Neural cell (in vitro differentiated cells): ENCODE data around the gene LUZP1. TPM values are rescaled to one million over a fixed set of nuclear protein-coding genes. Genes with fewer than 3 reads are reported as not detected.

Experiments used
- H2AFZ ChIP-seq: fragments of 200-600, 300-800 bp; sonication (generic), shearing (Covaris generic); 2 replicates; pipeline ENCODE4 v1.6.0; 2014; ENCODE audit warnings: low read depth, mild to moderate bottlenecking, antibody characterized with exemption, low read length, moderate library complexity
- H3F3A ChIP-seq: fragments of 200-600 bp; shearing (Covaris generic); 2 replicates; pipeline ENCODE4 v1.6.1; 2016; ENCODE audit warnings: mild to moderate bottlenecking, moderate library complexity, mixed read lengths, antibody characterized with exemption, low read length; ENCODE audit not compliant: insufficient read depth, poor library complexity, severe bottlenecking
- H3K27ac ChIP-seq: fragments of 200-600, 300-800 bp; sonication (generic), shearing (Covaris generic); 2 replicates; pipeline ENCODE4 v1.5.1; 2014; ENCODE audit warnings: mild to moderate bottlenecking, low read length, moderate library complexity
- H3K27me3 ChIP-seq: fragments of 300-800, 200-600 bp; sonication (generic), shearing (Covaris generic); 2 replicates; pipeline ENCODE4 v1.6.0; 2014; ENCODE audit warnings: mild to moderate bottlenecking, low read depth, low read length, moderate library complexity; ENCODE audit not compliant: insufficient read depth
- H3K36me3 ChIP-seq: fragments of 300-800, 200-600 bp; sonication (generic), shearing (Covaris generic); 2 replicates; pipeline ENCODE4 v1.5.1; 2014; ENCODE audit warnings: mild to moderate bottlenecking, antibody characterized with exemption, low read length, moderate library complexity; ENCODE audit not compliant: insufficient read depth
- H3K4me2 ChIP-seq: fragments of 300-800, 200-600 bp; sonication (generic), shearing (Covaris generic); 2 replicates; pipeline ENCODE4 v1.6.0; 2014; ENCODE audit warnings: mild to moderate bottlenecking, low read length
- H3K4me3 ChIP-seq: fragments of 300-800, 200-600 bp; sonication (generic), shearing (Covaris generic); 2 replicates; pipeline ENCODE4 v1.5.1; 2014; ENCODE audit warnings: mild to moderate bottlenecking, low read length, moderate library complexity
- H3K79me2 ChIP-seq: fragments of 200-600 bp; shearing (Covaris generic); replicated peaks from 2 replicates; pipeline ENCODE4 v1.6.0; 2014; ENCODE audit warnings: mild to moderate bottlenecking, low read length, moderate library complexity; ENCODE audit not compliant: insufficient read depth
- H3K9ac ChIP-seq: fragments of 300-800, 200-600 bp; sonication (generic), shearing (Covaris generic); 2 replicates; pipeline ENCODE4 v1.6.1; 2016; ENCODE audit warnings: mild to moderate bottlenecking, low read length, mixed read lengths
- H3K9me2 ChIP-seq: fragments of 200-600 bp; shearing (Covaris generic); 2 replicates; pipeline ENCODE4 v1.6.1; 2016; ENCODE audit warnings: mild to moderate bottlenecking, low read length, mixed read lengths; ENCODE audit not compliant: insufficient read depth
- H3K9me3 ChIP-seq: fragments of 200-600, 300-800 bp; sonication (generic), shearing (Covaris generic); 2 replicates; pipeline ENCODE4 v1.6.1; 2016; ENCODE audit warnings: mild to moderate bottlenecking, mixed run types, low read length, moderate library complexity, mixed read lengths
- H4K20me1 ChIP-seq: fragments of 200-600 bp; shearing (Covaris generic); 2 replicates; pipeline ENCODE4 v1.6.1; 2016; ENCODE audit warnings: mild to moderate bottlenecking, mixed run types; ENCODE audit not compliant: insufficient read depth
- CTCF ChIP-seq: fragments of 450-650 bp; IDR thresholded peaks from 2 replicates; pipeline ENCODE4 v1.5.1; 2014; ENCODE audit warnings: antibody characterized with exemption, mild to moderate bottlenecking, moderate library complexity; ENCODE audit not compliant: poor library complexity, severe bottlenecking
- EP300 ChIP-seq: fragments of 450-650 bp; conservative IDR thresholded peaks from 2 replicates; pipeline ENCODE4 v1.6.1; 2014; ENCODE audit warnings: antibody characterized with exemption, mild to moderate bottlenecking, moderate library complexity; ENCODE audit not compliant: poor library complexity, severe bottlenecking
- EZH2 ChIP-seq: fragments of 200-600, 300-800 bp; shearing (Covaris generic), sonication (generic); IDR thresholded peaks from 2 replicates; pipeline ENCODE4 v1.6.1; 2014; ENCODE audit warnings: antibody characterized with exemption, low read length, borderline replicate concordance, mild to moderate bottlenecking; ENCODE audit not compliant: insufficient read depth, poor library complexity, severe bottlenecking
- MXI1 ChIP-seq: fragments of 450-650 bp; conservative IDR thresholded peaks from 2 replicates; pipeline ENCODE4 v1.6.1; 2014; ENCODE audit warnings: antibody characterized with exemption, mild to moderate bottlenecking; ENCODE audit not compliant: poor library complexity, severe bottlenecking
- POLR2AphosphoS5 ChIP-seq: IDR thresholded peaks from 2 replicates; pipeline ENCODE4 v1.6.1; 2012
- RAD21 ChIP-seq: fragments of 450-650 bp; conservative IDR thresholded peaks from 2 replicates; pipeline ENCODE4 v1.6.1; 2014; ENCODE audit warnings: antibody characterized with exemption, mild to moderate bottlenecking, moderate library complexity
- REST ChIP-seq: IDR thresholded peaks from 2 replicates; pipeline ENCODE4 v1.6.1; 2012; ENCODE audit warnings: borderline replicate concordance
- SMC3 ChIP-seq: fragments of 450-650 bp; conservative IDR thresholded peaks from 2 replicates; pipeline ENCODE4 v1.6.1; 2014; ENCODE audit warnings: antibody characterized with exemption, mild to moderate bottlenecking, moderate library complexity; ENCODE audit not compliant: poor library complexity
- TAF1 ChIP-seq: IDR thresholded peaks from 2 replicates; pipeline ENCODE4 v1.6.1; 2012; ENCODE audit warnings: low read depth
- polyA plus RNA-seq: library from polyadenylated mRNA; depleted of rRNA; stranded (reverse); fragments of >200 nt; gene quantifications from 2 replicates; pipeline ENCODE4 v1.2.3, GENCODE V29; 2014

LUZP1 gene
- polyA plus RNA-seq, 1 donor from 2014 or later: 2.3 TPM

GRCh38 chr1:23129846-23130245, 38.8 kb downstream of the LUZP1 start:
- H4K20me1 ChIP-seq: no peaks in the 10 kb centered on the region

GRCh38 chr1:23126801-23127200, 41.9 kb downstream of the LUZP1 start:
- H3K27me3 ChIP-seq: no peaks in the 10 kb centered on the region
- TF ChIP-seq REST: no peak
- H3K36me3 ChIP-seq: no peaks in the 10 kb centered on the region
- H3K4me2 ChIP-seq: no peak overlapping the region
- H3K9me3 ChIP-seq: no peaks in the 10 kb centered on the region
- no peaks in the 10 kb centered on the region for H3K9me2 ChIP-seq
- H4K20me1 ChIP-seq: no peaks in the 10 kb centered on the region
- no peak overlapping the region for H3K4me3 ChIP-seq
- H3K27ac ChIP-seq: no peak overlapping the region
- H3F3A ChIP-seq: no peaks in the 10 kb centered on the region
- H3K9ac ChIP-seq: no peak overlapping the region
- H2AFZ ChIP-seq: no peak overlapping the region
- peaks cover 16% of the 10 kb centered on the region for H3K79me2 ChIP-seq

More at GRCh38 chr1:23129846-23130245, 38.8 kb downstream of the LUZP1 start:
- Histone ChIP-seq H3F3A (no peaks in the 10 kb centered on the region), H3K79me2 (peaks cover 10% of the 10 kb centered on the region), H3K27ac (no peak overlapping the region), H2AFZ (no peak overlapping the region), H3K4me3 (no peak overlapping the region), H3K9ac (no peak overlapping the region), H3K36me3 (no peaks in the 10 kb centered on the region), H3K27me3 (no peaks in the 10 kb centered on the region), H3K9me2 (no peaks in the 10 kb centered on the region), H3K4me2 (no peak overlapping the region), H3K9me3 (no peaks in the 10 kb centered on the region)
- no peak for TF ChIP-seq REST
- TF ChIP-seq RAD21: no peak
- TF ChIP-seq POLR2AphosphoS5: no peak
- TF ChIP-seq SMC3: no peak
- no peak for TF ChIP-seq EP300

- Histone ChIP-seq H3F3A (no peaks in the 10 kb centered on the region), H3K27me3 (no peaks in the 10 kb centered on the region), H3K4me3 (no peak overlapping the region), H3K4me2 (no peak overlapping the region), H3K9me2 (no peaks in the 10 kb centered on the region), H3K27ac (no peak overlapping the region), H3K9me3 (no peaks in the 10 kb centered on the region), H4K20me1 (no peaks in the 10 kb centered on the region), H3K79me2 (peaks cover 17% of the 10 kb centered on the region), H3K36me3 (no peaks in the 10 kb centered on the region), H2AFZ (no peak overlapping the region), H3K9ac (no peak overlapping the region)
- TF ChIP-seq MXI1: no peak
- TF ChIP-seq REST: no peak
- TF ChIP-seq TAF1: no peak
- no peak for TF ChIP-seq CTCF
- TF ChIP-seq EP300: no peak
- TF ChIP-seq RAD21: no peak
- TF ChIP-seq POLR2AphosphoS5: no peak
- no peak for TF ChIP-seq EZH2
- no peak for TF ChIP-seq SMC3
These were observed 42.5 kb downstream of the LUZP1 start for GRCh38 chr1:23126200-23126599.
